ENCODE measurements around the gene ORM2.

The ORM2 gene

GRCh38 chr9:114336699-114337395, 7.2 kb downstream of the ORM2 start:
- DNase-seq, result no peak
- TF ChIP-seq EZH2 (optimal IDR thresholded peaks at IDR 0.05; ENCODE audit: low read depth, low read length) (no peak), CTCF (IDR thresholded peaks at IDR 0.05; ENCODE audit: low read length) (no peak), EZH2phosphoT487 (IDR thresholded peaks at IDR 0.05; ENCODE audit: low read length) (no peak)
- Histone ChIP-seq H3K9me3 (replicated peaks; ENCODE audit: insufficient read depth, low read length) (no peaks in the 10 kb centered on the region), H3K27me3 (replicated peaks; ENCODE audit: insufficient read depth, low read length) (no peaks in the 10 kb centered on the region), H3K79me2 (ENCODE audit: low read length) (no peaks in the 10 kb centered on the region), H3K27ac (ENCODE audit: low read length) (no peak overlapping the region), H4K20me1 (ENCODE audit: insufficient read depth, low read length) (no peaks in the 10 kb centered on the region), H3K36me3 (replicated peaks; ENCODE audit: insufficient read depth, low read length) (peaks cover 27% of the 10 kb centered on the region), H3K9ac (ENCODE audit: low read length) (no peak overlapping the region), H3K4me1 (ENCODE audit: low read length) (no peaks in the 10 kb centered on the region), H3K9me2 (replicated peaks; ENCODE audit: insufficient read depth, low read length) (no peaks in the 10 kb centered on the region), H2AFZ (ENCODE audit: low read length) (no peak overlapping the region), H3K4me2 (ENCODE audit: low read depth, low read length) (no peak overlapping the region), H3K4me3 (ENCODE audit: low read length) (no peak overlapping the region), H3F3A (ENCODE audit: insufficient read depth, low read length) (no peaks in the 10 kb centered on the region; the same call in 1 of the 2 replicates)

GRCh38 chr9:114338187-114338586, 8.5 kb downstream of the ORM2 start:
- no peaks in the 10 kb centered on the region for H3K4me1 ChIP-seq (ENCODE audit: low read length)
- H2AFZ ChIP-seq (ENCODE audit: low read length), result no peak overlapping the region
- no peaks in the 10 kb centered on the region; the same call in 1 of the 2 replicates for H3F3A ChIP-seq (ENCODE audit: insufficient read depth, low read length)
- H3K36me3 ChIP-seq (replicated peaks; ENCODE audit: insufficient read depth, low read length), result peaks cover 27% of the 10 kb centered on the region
- H4K20me1 ChIP-seq (ENCODE audit: insufficient read depth, low read length), result no peaks in the 10 kb centered on the region
- H3K9me3 ChIP-seq (replicated peaks; ENCODE audit: insufficient read depth, low read length), result no peaks in the 10 kb centered on the region
- no peak overlapping the region for H3K27ac ChIP-seq (ENCODE audit: low read length)
- no peaks in the 10 kb centered on the region for H3K79me2 ChIP-seq (ENCODE audit: low read length)
- no peak overlapping the region for H3K4me2 ChIP-seq (ENCODE audit: low read depth, low read length)
- H3K4me3 ChIP-seq (ENCODE audit: low read length), result no peak overlapping the region
- no peak overlapping the region for H3K9ac ChIP-seq (ENCODE audit: low read length)
- no peak for DNase-seq
- no peaks in the 10 kb centered on the region for H3K9me2 ChIP-seq (replicated peaks; ENCODE audit: insufficient read depth, low read length)
- no peak for TF ChIP-seq EZH2phosphoT487 (IDR thresholded peaks at IDR 0.05; ENCODE audit: low read length)
- no peak for TF ChIP-seq CTCF (IDR thresholded peaks at IDR 0.05; ENCODE audit: low read length)
- TF ChIP-seq EZH2 (optimal IDR thresholded peaks at IDR 0.05; ENCODE audit: low read depth, low read length), result no peak
- no peaks in the 10 kb centered on the region for H3K27me3 ChIP-seq (replicated peaks; ENCODE audit: insufficient read depth, low read length)

- H2AFZ ChIP-seq (ENCODE audit: low read length), result no peak overlapping the region
- H3K27me3 ChIP-seq (replicated peaks; ENCODE audit: insufficient read depth, low read length), result no peaks in the 10 kb centered on the region
- H3K4me2 ChIP-seq (ENCODE audit: low read depth, low read length), result no peak overlapping the region
- TF ChIP-seq EZH2phosphoT487 (IDR thresholded peaks at IDR 0.05; ENCODE audit: low read length), result no peak
- TF ChIP-seq CTCF (IDR thresholded peaks at IDR 0.05; ENCODE audit: low read length), result peak; percentile 71
- no peaks in the 10 kb centered on the region for H3K9me3 ChIP-seq (replicated peaks; ENCODE audit: insufficient read depth, low read length)
- peak; percentile 18 for DNase-seq
- no peaks in the 10 kb centered on the region for H4K20me1 ChIP-seq (ENCODE audit: insufficient read depth, low read length)
- no peak overlapping the region for H3K4me3 ChIP-seq (ENCODE audit: low read length)
- H3F3A ChIP-seq (ENCODE audit: insufficient read depth, low read length), result no peaks in the 10 kb centered on the region; the same call in 1 of the 2 replicates
- no peaks in the 10 kb centered on the region for H3K9me2 ChIP-seq (replicated peaks; ENCODE audit: insufficient read depth, low read length)
- H3K27ac ChIP-seq (ENCODE audit: low read length), result no peak overlapping the region
- H3K9ac ChIP-seq (ENCODE audit: low read length), result no peak overlapping the region
- H3K4me1 ChIP-seq (ENCODE audit: low read length), result no peaks in the 10 kb centered on the region
- H3K79me2 ChIP-seq (ENCODE audit: low read length), result no peaks in the 10 kb centered on the region
- H3K36me3 ChIP-seq (replicated peaks; ENCODE audit: insufficient read depth, low read length), result peaks cover 33% of the 10 kb centered on the region
Observed at GRCh38 chr9:114339130-114339908, 9.7 kb downstream of the ORM2 start.
